ENCODE measurements around the gene KIF24. TPM values are rescaled to one million over a fixed set of nuclear protein-coding genes. Genes with fewer than 3 reads are reported as not detected.

Gene KIF24
- total and polyA plus RNA-seq, 8 donors = 2.4 to 6.8 (median 4.9) TPM

- intact Hi-C loops (cut with DNase I) = no loop called here
- H3K27ac ChIP-seq = peak overlapping the region in 1 of 2 donors; percentile 63
- ATAC-seq = peak; percentile 50
- H3K36me3 ChIP-seq = no peaks in the 10 kb centered on the region
- H3K4me3 ChIP-seq = no peak overlapping the region
- H3K27me3 ChIP-seq = no peaks in the 10 kb centered on the region
- H3K9me3 ChIP-seq = no peaks in the 10 kb centered on the region
- TF ChIP-seq CTCF (IDR thresholded peaks at IDR 0.05) = no peak
- no peak for DNase-seq
- no peaks in the 10 kb centered on the region for H3K4me1 ChIP-seq
Observed at GRCh38 chr9:34291023-34291422, 38.0 kb downstream of the KIF24 start.

- no peak overlapping the region for H3K4me3 ChIP-seq
- H3K36me3 ChIP-seq = no peaks in the 10 kb centered on the region
- DNase-seq = no peak
- no peak overlapping the region for H3K27ac ChIP-seq
- no peak for ATAC-seq
- intact Hi-C loops (cut with DNase I) = no loop called here
- H3K4me1 ChIP-seq = no peaks in the 10 kb centered on the region
- TF ChIP-seq CTCF (IDR thresholded peaks at IDR 0.05) = no peak
- H3K9me3 ChIP-seq = no peaks in the 10 kb centered on the region
- no peaks in the 10 kb centered on the region for H3K27me3 ChIP-seq
Observed at GRCh38 chr9:34289159-34289558, 39.9 kb downstream of the KIF24 start.

- DNase-seq = peak in 1 of 4 donors; percentile 19
- intact Hi-C loops (cut with DNase I) = no loop called here
- Histone ChIP-seq H3K27me3 (no peaks in the 10 kb centered on the region), H3K27ac (no peak overlapping the region), H3K4me3 (no peak overlapping the region), H3K4me1 (no peaks in the 10 kb centered on the region), H3K36me3 (no peaks in the 10 kb centered on the region), H3K9me3 (no peaks in the 10 kb centered on the region)
- no peak for TF ChIP-seq CTCF (IDR thresholded peaks at IDR 0.05)
- ATAC-seq = no peak
Observed at GRCh38 chr9:34282096-34282495, 47.0 kb downstream of the KIF24 start.

GRCh38 chr9:34279411-34279810, 49.7 kb downstream of the KIF24 start:
- no peak for DNase-seq

More at GRCh38 chr9:34279411-34279810, 49.7 kb downstream of the KIF24 start:
- H3K27me3 ChIP-seq = no peaks in the 10 kb centered on the region
- H3K4me3 ChIP-seq = no peak overlapping the region
- intact Hi-C loops (cut with DNase I) = no loop called here
- ATAC-seq = no peak
- no peaks in the 10 kb centered on the region for H3K4me1 ChIP-seq
- H3K27ac ChIP-seq = no peak overlapping the region
- no peaks in the 10 kb centered on the region for H3K9me3 ChIP-seq
- H3K36me3 ChIP-seq = no peaks in the 10 kb centered on the region
- no peak for TF ChIP-seq CTCF (IDR thresholded peaks at IDR 0.05)

Other genes with a start within 250 kb of the KIF24 start
- 10 to 100 TPM; 30.4 to 45.8 TPM for gene DCAF12, start 202.6 kb downstream of the KIF24 start, total RNA-seq
- gene DCAF12, start 202.6 kb downstream of the KIF24 start, polyA plus RNA-seq (ENCODE audit: insufficient read length in 6 of 6) = 10 to 100 TPM; 62.2 to 70.9 (median 67.7) TPM
- gene UBAP1, start 150.2 kb downstream of the KIF24 start, total RNA-seq = 10 to 100 TPM; 53.8 to 54.1 TPM
- gene UBAP1, start 150.2 kb downstream of the KIF24 start, polyA plus RNA-seq (ENCODE audit: insufficient read length in 6 of 6) = 10 to 100 TPM; 40.5 to 51.8 (median 47.0) TPM
- 10 to 100 TPM; 10.3 to 11.9 TPM for gene NUDT2, start 301 bp upstream of the KIF24 start, total RNA-seq
- 10 to 100 TPM; 19.8 to 25.6 (median 23.5) TPM for gene NUDT2, start 301 bp upstream of the KIF24 start, polyA plus RNA-seq (ENCODE audit: insufficient read length in 6 of 6)
- 10 to 100 TPM in 1 of 2 donors, 1 to 10 TPM in 1; 6.9 to 22.6 TPM for gene MYORG, start 47.6 kb upstream of the KIF24 start, total RNA-seq
- 1 to 10 TPM; 3.1 to 4.8 (median 3.5) TPM for gene MYORG, start 47.6 kb upstream of the KIF24 start, polyA plus RNA-seq (ENCODE audit: insufficient read length in 6 of 6)
- gene FAM219A, start 129.3 kb upstream of the KIF24 start, total RNA-seq = 10 to 100 TPM; 18.0 to 23.0 TPM
- 10 to 100 TPM; 12.3 to 16.9 (median 13.9) TPM for gene FAM219A, start 129.3 kb upstream of the KIF24 start, polyA plus RNA-seq (ENCODE audit: insufficient read length in 6 of 6)
- 1 to 10 TPM in 1 of 2 donors, under 1 TPM in 1; 0.29 to 4.1 TPM for gene DNAI1, start 129.5 kb upstream of the KIF24 start, total RNA-seq
- 10 to 100 TPM in 1 of 6 donors, 1 to 10 TPM in 5; 1.8 to 11.6 (median 7.5) TPM for gene DNAI1, start 129.5 kb upstream of the KIF24 start, polyA plus RNA-seq (ENCODE audit: insufficient read length in 6 of 6)
- under 1 TPM; 0.26 to 0.61 TPM for gene ENHO, start 193.7 kb upstream of the KIF24 start, total RNA-seq
- 1 to 10 TPM; 1.2 to 1.9 (median 1.4) TPM for gene ENHO, start 193.7 kb upstream of the KIF24 start, polyA plus RNA-seq (ENCODE audit: insufficient read length in 6 of 6)

All from left lung (tissue), 10 donors.